PC-3 (cell line): ENCODE results near the gene TOX3.

Experiments used
- CTCF ChIP-seq: fragments of 300-600 bp; sonication (generic); conservative IDR thresholded peaks from 2 replicates; pipeline ENCODE4 v1.5.1; 2017; ENCODE audit warnings: antibody characterized with exemption, low read depth, mild to moderate bottlenecking, low read length
- EZH2 ChIP-seq: fragments of 300-600 bp; sonication (generic); IDR thresholded peaks from one replicate; pipeline ENCODE4 v1.6.1; 2017; ENCODE audit warnings: antibody characterized with exemption, mild to moderate bottlenecking, low read length; ENCODE audit not compliant: unreplicated experiment
- EZH2phosphoT487 ChIP-seq: fragments of 300-600 bp; sonication (generic); IDR thresholded peaks from 2 replicates; pipeline ENCODE4 v1.6.1; 2018; ENCODE audit warnings: mild to moderate bottlenecking, antibody characterized with exemption, low read length, borderline replicate concordance

- TF ChIP-seq CTCF (no peak), EZH2phosphoT487 (no peak), EZH2 (no peak)
These were observed 66.7 kb downstream of the TOX3 start for GRCh38 chr16:52480237-52480636.
